ENCODE measurements around the gene RHOXF2B.

GRCh38 chrX:120036704-120037103 is 40.8 kb downstream of the RHOXF2B start:
- TF ChIP-seq ZFP30 (CRISPR knock-in tag; IDR thresholded peaks at IDR 0.05) (no peak), RARB (CRISPR knock-in tag; IDR thresholded peaks at IDR 0.05) (no peak), CSRNP3 (CRISPR knock-in tag; IDR thresholded peaks at IDR 0.05) (no peak), GLIS3 (CRISPR knock-in tag; IDR thresholded peaks at IDR 0.05) (no peak), ZFP3 (CRISPR knock-in tag; IDR thresholded peaks at IDR 0.05) (no peak), ZNF70 (CRISPR knock-in tag; IDR thresholded peaks at IDR 0.05) (no peak), ISL1 (CRISPR knock-in tag; IDR thresholded peaks at IDR 0.05) (no peak), PPARA (CRISPR knock-in tag; IDR thresholded peaks at IDR 0.05; ENCODE audit: borderline replicate concordance) (no peak), TCF4 (CRISPR knock-in tag; IDR thresholded peaks at IDR 0.05; ENCODE audit: borderline replicate concordance) (no peak)
- TF ChIP-seq, protein P1, sequence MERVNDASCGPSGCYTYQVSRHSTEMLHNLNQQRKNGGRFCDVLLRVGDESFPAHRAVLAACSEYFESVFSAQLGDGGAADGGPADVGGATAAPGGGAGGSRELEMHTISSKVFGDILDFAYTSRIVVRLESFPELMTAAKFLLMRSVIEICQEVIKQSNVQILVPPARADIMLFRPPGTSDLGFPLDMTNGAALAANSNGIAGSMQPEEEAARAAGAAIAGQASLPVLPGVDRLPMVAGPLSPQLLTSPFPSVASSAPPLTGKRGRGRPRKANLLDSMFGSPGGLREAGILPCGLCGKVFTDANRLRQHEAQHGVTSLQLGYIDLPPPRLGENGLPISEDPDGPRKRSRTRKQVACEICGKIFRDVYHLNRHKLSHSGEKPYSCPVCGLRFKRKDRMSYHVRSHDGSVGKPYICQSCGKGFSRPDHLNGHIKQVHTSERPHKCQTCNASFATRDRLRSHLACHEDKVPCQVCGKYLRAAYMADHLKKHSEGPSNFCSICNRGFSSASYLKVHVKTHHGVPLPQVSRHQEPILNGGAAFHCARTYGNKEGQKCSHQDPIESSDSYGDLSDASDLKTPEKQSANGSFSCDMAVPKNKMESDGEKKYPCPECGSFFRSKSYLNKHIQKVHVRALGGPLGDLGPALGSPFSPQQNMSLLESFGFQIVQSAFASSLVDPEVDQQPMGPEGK (CRISPR knock-in tag; IDR thresholded peaks at IDR 0.05; ENCODE audit: borderline replicate concordance): no peak
- TF ChIP-seq, protein P2, sequence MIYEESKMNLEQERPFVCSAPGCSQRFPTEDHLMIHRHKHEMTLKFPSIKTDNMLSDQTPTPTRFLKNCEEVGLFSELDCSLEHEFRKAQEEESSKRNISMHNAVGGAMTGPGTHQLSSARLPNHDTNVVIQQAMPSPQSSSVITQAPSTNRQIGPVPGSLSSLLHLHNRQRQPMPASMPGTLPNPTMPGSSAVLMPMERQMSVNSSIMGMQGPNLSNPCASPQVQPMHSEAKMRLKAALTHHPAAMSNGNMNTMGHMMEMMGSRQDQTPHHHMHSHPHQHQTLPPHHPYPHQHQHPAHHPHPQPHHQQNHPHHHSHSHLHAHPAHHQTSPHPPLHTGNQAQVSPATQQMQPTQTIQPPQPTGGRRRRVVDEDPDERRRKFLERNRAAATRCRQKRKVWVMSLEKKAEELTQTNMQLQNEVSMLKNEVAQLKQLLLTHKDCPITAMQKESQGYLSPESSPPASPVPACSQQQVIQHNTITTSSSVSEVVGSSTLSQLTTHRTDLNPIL (CRISPR knock-in tag; IDR thresholded peaks at IDR 0.05; ENCODE audit: low read depth): no peak

Measured in SK-N-SH treated with all-trans-retinoic acid at 6 μM for 48 hours (cell line).